Stomach (tissue), 9 donors: ENCODE data around the gene CYB5R3. TPM values are rescaled to one million over a fixed set of nuclear protein-coding genes. Genes with fewer than 3 reads are reported as not detected.
A peak's percentile ranks its signal among the peaks of the same experiment; 100 is the strongest.

Experiments
- DNase-seq, 2 donors: peaks; one replicate each; pipeline versions ENCODE4 v3.0.0 to v3.0.0-alpha.2; 2013 to 2019
- H3K27ac ChIP-seq, 5 donors: fragments of 200-600 bp in 4 of 5; sonication (generic) in 4 of 5; one replicate each; pipeline ENCODE4 v1.5.1; 2013 to 2019; ENCODE audit warnings: mild to moderate bottlenecking in 1 of 5, moderate library complexity in 1 of 5
- H3K27me3 ChIP-seq, 3 donors: fragments of 200-600 bp; sonication (generic); one replicate each; pipeline ENCODE4 v1.5.1; 2017 to 2019; ENCODE audit warnings: mixed run types in 1 of 3
- H3K36me3 ChIP-seq, 4 donors: fragments of 200-600 bp; sonication (generic); 1 replicate in 3 of 4; 2 replicates in 1 of 4; pipeline ENCODE4 v1.5.1; 2016 to 2019
- H3K4me1 ChIP-seq, 4 donors: fragments of 200-600 bp; sonication (generic); one replicate each; pipeline ENCODE4 v1.5.1; 2016 to 2019
- H3K4me3 ChIP-seq, 4 donors: fragments of 200-600 bp; sonication (generic) in 3 of 4; one replicate each; pipeline ENCODE4 v1.5.1; 2016 to 2019; ENCODE audit warnings: mild to moderate bottlenecking in 1 of 4
- H3K9me3 ChIP-seq, 4 donors: fragments of 200-600 bp; sonication (generic); one replicate each; pipeline ENCODE4 v1.5.1; 2016 to 2019
- EP300 ChIP-seq: sonication (generic); formaldehyde crosslinking; IDR thresholded peaks from one replicate; pipeline ENCODE4 v1.6.1; 2017; ENCODE audit warnings: antibody characterized with exemption
- POLR2A ChIP-seq, 4 donors: fragments of 450-650 bp; IDR thresholded peaks; one replicate each; pipeline ENCODE4 v1.6.1; 2016; ENCODE audit warnings: antibody characterized with exemption in 4 of 4, control low read depth in 2 of 4, mild to moderate bottlenecking in 1 of 4, moderate library complexity in 1 of 4
- POLR2AphosphoS5 ChIP-seq, 3 donors: sonication (generic); formaldehyde crosslinking; IDR thresholded peaks; one replicate each; pipeline ENCODE4 v1.6.1; 2016; ENCODE audit warnings: antibody characterized with exemption in 3 of 3
- WGBS, 5 donors: extraction: QIAGEN DNeasy Blood & Tissue Kit in 3 of 5; methylation state at CpG; one replicate each; pipeline versions ENCODE4 v1.1.5 to v1.1.7; 2013 to 2018; 5-methylcytosine and 5-hydroxymethylcytosine counted together
- intact Hi-C: fragments of 100-400 bp; cut with DNase I; formaldehyde crosslinking; loops from one replicate; pipeline ENCODE4 v1.15.1; 2023; ENCODE audit warnings: low total_unique reads
- polyA plus RNA-seq, 3 donors: library from polyadenylated mRNA; stranded (reverse); fragments of 200-250 nt; gene quantifications; one replicate each; pipeline ENCODE4 v1.2.3, GENCODE V29; 2013
- total RNA-seq, 5 donors: library from RNA; depleted of rRNA; stranded (reverse); fragments of >200 nt; gene quantifications; one replicate each; pipeline versions ENCODE4 v1.1.0 to v1.2.3, GENCODE V29; 2014 to 2016
- TF ChIP-seq, protein P1 (sequence below), 7 experiments: fragments of 450-650 bp in 4 of 7; fragments of 200-600 bp in 3 of 7; sonication (generic) in 3 of 7; IDR thresholded peaks; one replicate each; pipeline ENCODE4 v1.5.1; 2016 to 2019; ENCODE audit warnings: antibody characterized with exemption in 7 of 7, control low read depth in 2 of 7, mild to moderate bottlenecking in 1 of 7
- donor health status: healthy with polysubstance abuse.
- donor health status: Bipolar disorder and iron deficiency.
- donor health status: healthy.

CYB5R3 gene
- total and polyA plus RNA-seq, 8 donors = 33.6 to 156 (median 82.1) TPM

- H3K27ac ChIP-seq = peak overlapping the region in 4 of 5 donors; percentile 61 to 86 (median 80)
- H3K36me3 ChIP-seq = peaks cover 43 to 56% (median 53%) of the 10 kb centered on the region in 4 donors
Measured at GRCh38 chr22:42636506-42636905, 12.7 kb downstream of the CYB5R3 start.

GRCh38 chr22:42635531-42635930 lies 13.7 kb downstream of the CYB5R3 start:
- intact Hi-C loops = no loop called here
- peak overlapping the region; percentile 61 to 86 (median 80) for H3K27ac ChIP-seq
- H3K36me3 ChIP-seq = peaks cover 53 to 66% (median 63%) of the 10 kb centered on the region in 4 donors
- TF ChIP-seq EP300 (no peak), POLR2AphosphoS5 (IDR thresholded peaks at IDR 0.05) (peak; percentile 39 to 71 (median 53)), POLR2A (IDR thresholded peaks at IDR 0.05) (no peak)
- TF ChIP-seq, protein P1, sequence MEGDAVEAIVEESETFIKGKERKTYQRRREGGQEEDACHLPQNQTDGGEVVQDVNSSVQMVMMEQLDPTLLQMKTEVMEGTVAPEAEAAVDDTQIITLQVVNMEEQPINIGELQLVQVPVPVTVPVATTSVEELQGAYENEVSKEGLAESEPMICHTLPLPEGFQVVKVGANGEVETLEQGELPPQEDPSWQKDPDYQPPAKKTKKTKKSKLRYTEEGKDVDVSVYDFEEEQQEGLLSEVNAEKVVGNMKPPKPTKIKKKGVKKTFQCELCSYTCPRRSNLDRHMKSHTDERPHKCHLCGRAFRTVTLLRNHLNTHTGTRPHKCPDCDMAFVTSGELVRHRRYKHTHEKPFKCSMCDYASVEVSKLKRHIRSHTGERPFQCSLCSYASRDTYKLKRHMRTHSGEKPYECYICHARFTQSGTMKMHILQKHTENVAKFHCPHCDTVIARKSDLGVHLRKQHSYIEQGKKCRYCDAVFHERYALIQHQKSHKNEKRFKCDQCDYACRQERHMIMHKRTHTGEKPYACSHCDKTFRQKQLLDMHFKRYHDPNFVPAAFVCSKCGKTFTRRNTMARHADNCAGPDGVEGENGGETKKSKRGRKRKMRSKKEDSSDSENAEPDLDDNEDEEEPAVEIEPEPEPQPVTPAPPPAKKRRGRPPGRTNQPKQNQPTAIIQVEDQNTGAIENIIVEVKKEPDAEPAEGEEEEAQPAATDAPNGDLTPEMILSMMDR (IDR thresholded peaks at IDR 0.05) = no peak
- no peaks in the 10 kb centered on the region for H3K27me3 ChIP-seq
- peaks cover 8 to 34% (median 19%) of the 10 kb centered on the region in 4 donors for H3K4me1 ChIP-seq
- no peak overlapping the region for H3K4me3 ChIP-seq
- DNase-seq = peak in 1 of 2 donors; percentile 67
- no peaks in the 10 kb centered on the region for H3K9me3 ChIP-seq
- WGBS, 5 donors = 37 to 71% (median 65%) methylated on average over 3 of the region's 3 CpGs

More at GRCh38 chr22:42636506-42636905, 12.7 kb downstream of the CYB5R3 start:
- TF ChIP-seq, protein P1 (IDR thresholded peaks at IDR 0.05) = no peak
- TF ChIP-seq EP300 (no peak), POLR2A (IDR thresholded peaks at IDR 0.05) (no peak), POLR2AphosphoS5 (IDR thresholded peaks at IDR 0.05) (no peak)
- no peak for DNase-seq
- 93 to 95% (median 95%) methylated on average over 15 to 17 of the region's 17 CpGs for WGBS, 5 donors
- no peaks in the 10 kb centered on the region for H3K9me3 ChIP-seq
- H3K4me1 ChIP-seq = peaks cover 10 to 37% (median 22%) of the 10 kb centered on the region in 4 donors
- intact Hi-C loops = no loop called here
- no peak overlapping the region for H3K4me3 ChIP-seq
- no peaks in the 10 kb centered on the region for H3K27me3 ChIP-seq

- H3K27ac ChIP-seq = no peak overlapping the region
- peaks cover 76 to 91% (median 88%) of the 10 kb centered on the region in 4 donors for H3K36me3 ChIP-seq
- no peak overlapping the region for H3K4me3 ChIP-seq
- whole genome bisulfite sequencing, 5 donors = 88 to 90% (median 90%) methylated on average over 9 of the region's 9 CpGs
- no peaks in the 10 kb centered on the region for H3K27me3 ChIP-seq
- no peak for DNase-seq
- TF ChIP-seq, protein P1 (IDR thresholded peaks at IDR 0.05) = no peak
- TF ChIP-seq POLR2A (IDR thresholded peaks at IDR 0.05) (no peak), EP300 (no peak), POLR2AphosphoS5 (IDR thresholded peaks at IDR 0.05) (no peak)
- H3K4me1 ChIP-seq = peaks cover 8 to 24% (median 16%) of the 10 kb centered on the region in 4 donors
- no peaks in the 10 kb centered on the region for H3K9me3 ChIP-seq
- intact Hi-C loops = no loop called here
Measured at GRCh38 chr22:42633013-42633412, 16.2 kb downstream of the CYB5R3 start.

GRCh38 chr22:42632096-42632495 lies 17.1 kb downstream of the CYB5R3 start:
- intact Hi-C loops = no loop called here
- Histone ChIP-seq H3K9me3 (no peaks in the 10 kb centered on the region), H3K27ac (no peak overlapping the region), H3K4me1 (peaks cover 8 to 21% (median 16%) of the 10 kb centered on the region in 4 donors), H3K27me3 (no peaks in the 10 kb centered on the region), H3K4me3 (no peak overlapping the region), H3K36me3 (peaks cover 85 to 98% (median 96%) of the 10 kb centered on the region in 4 donors)
- TF ChIP-seq, protein P1 (IDR thresholded peaks at IDR 0.05) = peak in 2 of 7 experiments; percentile 7 to 9
- TF ChIP-seq EP300 (no peak), POLR2A (IDR thresholded peaks at IDR 0.05) (no peak), POLR2AphosphoS5 (IDR thresholded peaks at IDR 0.05) (no peak)
- no peak for DNase-seq
- WGBS, 5 donors = 79 to 84% (median 79%) methylated on average over 13 of the region's 13 CpGs
